Colonic mucosa (tissue), 4 donors: ENCODE data around the gene TRAF3IP3. TPM values are rescaled to one million over a fixed set of nuclear protein-coding genes. Genes with fewer than 3 reads are reported as not detected.

ENCODE experiments used
- DNase-seq: peaks from one replicate; pipeline ENCODE4 v3.0.0-alpha.2; 2020
- H3K27ac ChIP-seq: fragments of 200-600 bp; one replicate; pipeline ENCODE4 v1.8.0; 2021
- H3K27me3 ChIP-seq: fragments of 200-600 bp; one replicate; pipeline ENCODE4 v1.8.0; 2021
- H3K36me3 ChIP-seq: fragments of 200-600 bp; one replicate; pipeline ENCODE4 v1.8.0; 2021
- H3K4me1 ChIP-seq: fragments of 200-600 bp; one replicate; pipeline ENCODE4 v1.8.0; 2021; ENCODE audit warnings: mild to moderate bottlenecking
- H3K4me3 ChIP-seq: fragments of 200-600 bp; one replicate; pipeline ENCODE4 v1.8.0; 2021
- H3K9ac ChIP-seq, 2 donors: one replicate each; pipeline ENCODE4 v1.7.0; 2013; ENCODE audit warnings: control low read depth in 2 of 2, low read depth in 2 of 2, low read length in 2 of 2
- H3K9me3 ChIP-seq: fragments of 200-600 bp; one replicate; pipeline ENCODE4 v1.8.0; 2021
- intact Hi-C: fragments of 100-400 bp; cut with DNase I; formaldehyde crosslinking; loops from one replicate; pipeline ENCODE4 v1.14.1; 2022
- total RNA-seq, 2 donors: library from RNA; stranded (reverse); fragmentation: NEBNext Ultra II Directional in 1 of 2; extraction: Animal tissue kit (Norgen Biotek cat#: 25700) in 1 of 2; gene quantifications; one replicate each; pipeline ENCODE4 v1.2.1, GENCODE V29; 2021
- TF ChIP-seq, protein P1 (sequence below): fragments of 200-600 bp; IDR thresholded peaks from one replicate; pipeline ENCODE4 v1.8.0; 2022; ENCODE audit warnings: antibody characterized with exemption, mild to moderate bottlenecking
- donor health status: healthy.
- donor health status: DM: no; HTN: no; CAD: no.
- donor health status: DM: no; HTN: no; CAD: no.

The TRAF3IP3 gene
- total RNA-seq, 2 donors from 2014 or later, result 2.0 to 3.2 TPM

DNA sequence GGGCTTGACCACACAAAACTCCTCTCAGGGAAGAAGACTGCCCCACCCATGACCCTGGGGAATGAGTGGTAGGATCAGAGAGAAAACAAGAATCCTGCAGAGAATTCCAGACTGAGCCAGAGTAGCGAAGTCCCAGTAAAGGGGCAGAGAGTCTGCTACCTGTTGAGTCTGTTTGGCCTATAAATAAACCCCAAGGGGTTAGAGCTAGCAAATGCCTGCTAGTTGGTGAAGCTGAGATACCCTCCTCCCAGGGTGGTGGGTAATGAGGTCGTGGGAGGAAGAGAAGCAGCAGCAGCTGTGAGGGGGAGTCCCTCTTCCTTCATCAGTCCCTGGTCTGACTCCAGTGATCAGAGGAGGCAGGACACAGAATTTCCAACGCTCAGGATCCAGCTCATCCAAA lies 2.5 kb downstream of the TRAF3IP3 start:
- no peak overlapping the region for H3K27ac ChIP-seq
- intact Hi-C loops, result no loop called here
- H3K4me3 ChIP-seq, result peak overlapping the region; percentile 25

DNA sequence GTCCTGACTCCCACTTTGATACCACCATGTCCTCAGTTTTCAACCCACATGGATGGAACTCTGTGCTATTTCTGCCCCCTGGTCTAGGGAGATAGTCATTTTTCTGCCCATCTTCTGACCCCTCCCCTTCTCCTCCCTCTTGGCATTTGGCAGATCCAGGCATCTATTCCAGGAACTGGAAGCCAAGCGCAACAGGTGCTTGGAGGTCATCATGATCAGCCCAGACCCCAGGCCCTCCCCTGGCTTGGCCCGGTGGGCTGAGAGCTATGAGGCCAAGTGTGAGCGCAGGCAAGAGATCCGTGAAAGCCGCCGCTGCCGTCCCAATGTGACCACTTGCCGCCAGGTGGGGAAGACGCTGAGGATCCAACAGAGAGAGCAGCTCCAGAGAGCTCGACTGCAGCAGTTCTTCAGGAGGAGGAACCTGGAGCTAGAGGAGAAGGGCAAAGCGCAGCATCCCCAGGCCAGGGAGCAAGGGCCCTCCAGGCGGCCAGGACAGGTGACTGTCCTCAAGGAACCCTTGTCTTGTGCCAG lies 4.0 kb downstream of the TRAF3IP3 start:
- intact Hi-C loops, result no loop called here
- Histone ChIP-seq H3K9me3 (no peaks in the 10 kb centered on the region), H3K9ac (no peak overlapping the region), H3K4me1 (no peaks in the 10 kb centered on the region), H3K27me3 (no peaks in the 10 kb centered on the region), H3K4me3 (no peak overlapping the region), H3K36me3 (no peaks in the 10 kb centered on the region), H3K27ac (no peak overlapping the region)
- no peak for DNase-seq
- TF ChIP-seq, protein P1, sequence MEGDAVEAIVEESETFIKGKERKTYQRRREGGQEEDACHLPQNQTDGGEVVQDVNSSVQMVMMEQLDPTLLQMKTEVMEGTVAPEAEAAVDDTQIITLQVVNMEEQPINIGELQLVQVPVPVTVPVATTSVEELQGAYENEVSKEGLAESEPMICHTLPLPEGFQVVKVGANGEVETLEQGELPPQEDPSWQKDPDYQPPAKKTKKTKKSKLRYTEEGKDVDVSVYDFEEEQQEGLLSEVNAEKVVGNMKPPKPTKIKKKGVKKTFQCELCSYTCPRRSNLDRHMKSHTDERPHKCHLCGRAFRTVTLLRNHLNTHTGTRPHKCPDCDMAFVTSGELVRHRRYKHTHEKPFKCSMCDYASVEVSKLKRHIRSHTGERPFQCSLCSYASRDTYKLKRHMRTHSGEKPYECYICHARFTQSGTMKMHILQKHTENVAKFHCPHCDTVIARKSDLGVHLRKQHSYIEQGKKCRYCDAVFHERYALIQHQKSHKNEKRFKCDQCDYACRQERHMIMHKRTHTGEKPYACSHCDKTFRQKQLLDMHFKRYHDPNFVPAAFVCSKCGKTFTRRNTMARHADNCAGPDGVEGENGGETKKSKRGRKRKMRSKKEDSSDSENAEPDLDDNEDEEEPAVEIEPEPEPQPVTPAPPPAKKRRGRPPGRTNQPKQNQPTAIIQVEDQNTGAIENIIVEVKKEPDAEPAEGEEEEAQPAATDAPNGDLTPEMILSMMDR, result no peak

More for the DNA sequence above, 2.5 kb downstream of the TRAF3IP3 start:
- Histone ChIP-seq H3K27me3 (no peaks in the 10 kb centered on the region), H3K4me1 (no peaks in the 10 kb centered on the region), H3K36me3 (no peaks in the 10 kb centered on the region), H3K9ac (peak overlapping the region in 1 of 2 donors; percentile 43), H3K9me3 (no peaks in the 10 kb centered on the region)
- TF ChIP-seq, protein P1, result no peak
- DNase-seq, result no peak

DNA sequence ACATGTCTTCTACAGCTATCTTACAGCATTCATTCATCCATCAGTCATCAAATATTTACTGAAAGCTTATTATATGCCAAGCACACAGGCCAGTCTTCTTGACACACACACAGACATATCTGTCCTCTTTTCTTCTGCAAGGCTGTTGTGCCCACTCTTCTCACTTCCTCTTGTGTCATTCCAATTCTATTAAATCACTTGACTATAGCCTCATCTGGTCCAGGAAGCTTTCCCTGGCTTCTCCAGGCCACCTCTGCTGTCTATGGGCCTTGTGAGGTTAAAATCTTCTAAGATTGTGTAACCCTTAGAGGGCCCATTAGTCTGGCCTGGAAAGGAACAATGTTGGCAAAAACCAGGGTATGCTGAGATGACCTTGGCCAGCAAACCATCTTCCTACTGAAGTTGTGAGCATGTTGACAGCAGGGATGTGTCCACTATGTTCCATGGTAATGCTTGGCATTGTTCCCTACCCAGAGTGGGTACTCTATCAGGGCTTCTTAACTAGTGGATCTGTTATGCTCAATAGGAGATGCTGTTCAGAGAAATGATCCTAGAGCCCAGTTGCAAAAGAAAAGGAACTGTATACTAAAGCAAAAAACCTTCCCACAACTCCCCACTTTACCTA lies 5.3 kb downstream of the TRAF3IP3 start:
- Histone ChIP-seq H3K9ac (no peak overlapping the region), H3K9me3 (no peaks in the 10 kb centered on the region), H3K36me3 (no peaks in the 10 kb centered on the region), H3K4me3 (no peak overlapping the region), H3K4me1 (no peaks in the 10 kb centered on the region), H3K27me3 (no peaks in the 10 kb centered on the region), H3K27ac (no peak overlapping the region)
- no peak for DNase-seq
- intact Hi-C loops, result no loop called here
- TF ChIP-seq, protein P1, result no peak

DNA sequence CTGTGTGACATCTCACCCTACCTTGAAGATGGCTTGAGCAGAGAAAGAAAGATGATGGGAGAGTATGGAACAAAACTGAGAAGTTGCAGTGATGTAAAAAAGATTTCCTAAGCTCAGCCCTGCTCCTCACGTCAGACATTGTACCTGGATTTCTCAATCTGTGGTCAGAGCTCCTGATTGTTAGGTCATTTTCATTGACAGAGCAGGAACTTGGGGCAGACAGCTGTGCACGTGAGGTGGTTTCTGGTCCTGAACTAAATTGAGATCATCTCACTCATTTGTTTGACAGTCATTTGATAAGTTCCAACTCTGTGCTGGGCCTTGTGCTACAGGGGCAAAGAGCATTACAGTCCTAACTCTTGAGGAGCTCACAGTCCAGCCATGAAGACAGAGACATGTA lies 10.2 kb downstream of the TRAF3IP3 start:
- Histone ChIP-seq H3K27ac (no peak overlapping the region), H3K4me1 (no peaks in the 10 kb centered on the region), H3K27me3 (no peaks in the 10 kb centered on the region), H3K9me3 (no peaks in the 10 kb centered on the region), H3K9ac (no peak overlapping the region), H3K4me3 (no peak overlapping the region), H3K36me3 (no peaks in the 10 kb centered on the region)
- intact Hi-C loops, result no loop called here
- TF ChIP-seq, protein P1, result no peak
- no peak for DNase-seq

DNA sequence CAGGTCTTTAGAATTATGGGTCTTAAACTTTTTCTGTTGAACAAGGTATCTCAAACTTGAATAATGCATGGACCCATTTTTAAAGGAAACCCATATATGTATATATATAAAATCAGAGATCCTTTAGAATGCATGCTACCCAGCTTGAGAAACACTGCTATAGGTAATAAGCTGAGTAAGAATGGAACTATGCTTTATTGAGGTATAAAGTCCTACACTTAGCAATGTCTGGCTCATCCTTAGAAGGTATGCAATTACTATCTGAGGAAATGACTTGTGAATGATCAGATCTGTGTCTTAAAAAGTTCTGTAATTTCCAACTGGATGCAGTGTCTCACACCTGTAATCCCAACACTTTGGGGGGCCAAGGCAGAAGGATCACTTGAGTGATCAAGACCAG lies 11.2 kb downstream of the TRAF3IP3 start:
- H3K4me1 ChIP-seq, result no peaks in the 10 kb centered on the region
- DNase-seq, result no peak

More for the DNA sequence above, 11.2 kb downstream of the TRAF3IP3 start:
- intact Hi-C loops, result no loop called here
- Histone ChIP-seq H3K9ac (no peak overlapping the region), H3K9me3 (no peaks in the 10 kb centered on the region), H3K36me3 (no peaks in the 10 kb centered on the region), H3K27me3 (no peaks in the 10 kb centered on the region), H3K27ac (no peak overlapping the region), H3K4me3 (no peak overlapping the region)
- TF ChIP-seq, protein P1, result no peak
